ENCODE data around the gene B3GAT2. TPM values are rescaled to one million over a fixed set of nuclear protein-coding genes. Genes with fewer than 3 reads are reported as not detected.

Gene B3GAT2
- total and polyA plus RNA-seq, 4 donors = 0.06 to 0.65 (median 0.07) TPM

GRCh38 chr6:70879496-70879895, 77.4 kb downstream of the B3GAT2 start:
- 82 to 90% methylated on average over 5 of the region's 5 CpGs for WGBS, 2 donors

GRCh38 chr6:70874181-70874913, 82.5 kb downstream of the B3GAT2 start:
- no peak for TF ChIP-seq CTCF (IDR thresholded peaks at IDR 0.05; ENCODE audit: control extremely low read depth, extremely low read depth)
- peak in 1 of 3 donors; percentile 16 for DNase-seq
- H3K9ac ChIP-seq (ENCODE audit: insufficient read depth in 1 of 2, low read length in 2 of 2) = no peak overlapping the region
- no peaks in the 10 kb centered on the region for H3K36me3 ChIP-seq (ENCODE audit: control insufficient read depth in 4 of 4, insufficient read depth in 4 of 4, low read length in 4 of 4)
- H3K4me3 ChIP-seq = no peak overlapping the region
- H3K27ac ChIP-seq (ENCODE audit: low read depth in 1 of 2, low read length in 1 of 2) = no peak overlapping the region
- no peak for ATAC-seq (ENCODE audit: insufficient read depth, low FRiP score)
- WGBS, 2 donors = 60 to 69% methylated on average over 3 of the region's 3 CpGs
- no peaks in the 10 kb centered on the region for H3K4me1 ChIP-seq (ENCODE audit: control insufficient read depth in 5 of 5, insufficient read depth in 5 of 5, low read length in 5 of 5)
- H3K9me3 ChIP-seq (ENCODE audit: control insufficient read depth in 4 of 4, insufficient read depth in 3 of 4, low read length in 3 of 4) = peaks cover 2 to 5% (median 3%) of the 10 kb centered on the region in 4 donors
- H3K27me3 ChIP-seq (ENCODE audit: control insufficient read depth in 3 of 3, insufficient read depth in 3 of 3, low read length in 2 of 3) = no peaks in the 10 kb centered on the region

More at GRCh38 chr6:70879496-70879895, 77.4 kb downstream of the B3GAT2 start:
- Histone ChIP-seq H3K27ac (ENCODE audit: low read depth in 1 of 2, low read length in 1 of 2) (no peak overlapping the region), H3K4me1 (ENCODE audit: control insufficient read depth in 5 of 5, insufficient read depth in 5 of 5, low read length in 5 of 5) (no peaks in the 10 kb centered on the region), H3K36me3 (ENCODE audit: control insufficient read depth in 4 of 4, insufficient read depth in 4 of 4, low read length in 4 of 4) (no peaks in the 10 kb centered on the region), H3K9me3 (ENCODE audit: control insufficient read depth in 4 of 4, insufficient read depth in 3 of 4, low read length in 3 of 4) (peaks cover 0 to 4% (median 0%) of the 10 kb centered on the region in 4 donors), H3K9ac (ENCODE audit: insufficient read depth in 1 of 2, low read length in 2 of 2) (no peak overlapping the region), H3K4me3 (no peak overlapping the region), H3K27me3 (ENCODE audit: control insufficient read depth in 3 of 3, insufficient read depth in 3 of 3, low read length in 2 of 3) (no peaks in the 10 kb centered on the region)
- no peak for TF ChIP-seq CTCF (IDR thresholded peaks at IDR 0.05; ENCODE audit: control extremely low read depth, extremely low read depth)
- DNase-seq = no peak
- no peak for ATAC-seq (ENCODE audit: insufficient read depth, low FRiP score)

GRCh38 chr6:70872469-70872868, 84.4 kb downstream of the B3GAT2 start:
- H3K9me3 ChIP-seq (ENCODE audit: control insufficient read depth in 4 of 4, insufficient read depth in 3 of 4, low read length in 3 of 4) = peaks cover 1 to 5% (median 2%) of the 10 kb centered on the region in 4 donors
- H3K27me3 ChIP-seq (ENCODE audit: control insufficient read depth in 3 of 3, insufficient read depth in 3 of 3, low read length in 2 of 3) = no peaks in the 10 kb centered on the region
- ATAC-seq (ENCODE audit: insufficient read depth, low FRiP score) (no peak), DNase-seq (no peak)
- no peak overlapping the region for H3K9ac ChIP-seq (ENCODE audit: insufficient read depth in 1 of 2, low read length in 2 of 2)
- WGBS, 2 donors = 94 to 98% methylated on average over 2 of the region's 2 CpGs
- no peaks in the 10 kb centered on the region for H3K36me3 ChIP-seq (ENCODE audit: control insufficient read depth in 4 of 4, insufficient read depth in 4 of 4, low read length in 4 of 4)
- no peak for TF ChIP-seq CTCF (IDR thresholded peaks at IDR 0.05; ENCODE audit: control extremely low read depth, extremely low read depth)
- H3K27ac ChIP-seq (ENCODE audit: low read depth in 1 of 2, low read length in 1 of 2) = no peak overlapping the region
- H3K4me1 ChIP-seq (ENCODE audit: control insufficient read depth in 5 of 5, insufficient read depth in 5 of 5, low read length in 5 of 5) = no peaks in the 10 kb centered on the region
- no peak overlapping the region for H3K4me3 ChIP-seq

Measured in lung (tissue), 12 donors.